GM12875 (cell line): ENCODE results near the gene SLC27A1.
"Not testable (repeated sequence)": the region's sequence is repeated elsewhere in the genome, so short reads cannot be mapped to it uniquely, and the experiment has no call there.

Experiments
- H3K4me3 ChIP-seq: one replicate; pipeline ENCODE4 v1.5.1; 2011; ENCODE audit warnings: low read depth, low read length, control low read depth
- TF ChIP-seq, protein P1 (sequence below): IDR thresholded peaks from 2 replicates; pipeline ENCODE4 v1.5.1; 2011; ENCODE audit warnings: low read depth, mild to moderate bottlenecking, control low read depth, inconsistent platforms, low read length, moderate library complexity, borderline replicate concordance; ENCODE audit not compliant: insufficient read depth

SLC27A1 gene

DNA sequence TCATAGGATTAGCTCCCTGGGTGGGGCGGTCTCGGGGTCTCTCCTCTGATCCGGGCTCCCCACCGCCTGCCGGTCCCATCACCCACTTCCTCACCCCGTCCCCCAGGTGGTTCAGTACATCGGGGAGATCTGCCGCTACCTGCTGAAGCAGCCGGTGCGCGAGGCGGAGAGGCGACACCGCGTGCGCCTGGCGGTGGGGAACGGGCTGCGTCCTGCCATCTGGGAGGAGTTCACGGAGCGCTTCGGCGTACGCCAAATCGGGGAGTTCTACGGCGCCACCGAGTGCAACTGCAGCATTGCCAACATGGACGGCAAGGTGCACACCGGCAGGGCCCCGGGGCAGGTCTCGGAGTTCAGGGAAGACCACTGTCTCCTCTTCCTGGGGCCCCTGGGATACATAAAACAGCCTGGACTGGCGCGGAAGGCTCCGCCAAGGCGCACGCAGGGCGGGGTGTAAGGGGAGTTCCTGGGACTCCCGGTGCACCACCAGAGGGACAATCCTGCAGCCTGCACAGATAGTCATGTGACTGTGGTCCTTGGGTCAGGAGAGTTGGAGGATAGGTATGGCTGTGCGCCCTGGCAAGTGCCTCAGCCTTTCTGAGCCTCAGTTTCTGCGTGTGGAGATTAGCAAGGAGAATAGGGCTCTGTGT is 26.9 kb downstream of the SLC27A1 start:
- TF ChIP-seq, protein P1, sequence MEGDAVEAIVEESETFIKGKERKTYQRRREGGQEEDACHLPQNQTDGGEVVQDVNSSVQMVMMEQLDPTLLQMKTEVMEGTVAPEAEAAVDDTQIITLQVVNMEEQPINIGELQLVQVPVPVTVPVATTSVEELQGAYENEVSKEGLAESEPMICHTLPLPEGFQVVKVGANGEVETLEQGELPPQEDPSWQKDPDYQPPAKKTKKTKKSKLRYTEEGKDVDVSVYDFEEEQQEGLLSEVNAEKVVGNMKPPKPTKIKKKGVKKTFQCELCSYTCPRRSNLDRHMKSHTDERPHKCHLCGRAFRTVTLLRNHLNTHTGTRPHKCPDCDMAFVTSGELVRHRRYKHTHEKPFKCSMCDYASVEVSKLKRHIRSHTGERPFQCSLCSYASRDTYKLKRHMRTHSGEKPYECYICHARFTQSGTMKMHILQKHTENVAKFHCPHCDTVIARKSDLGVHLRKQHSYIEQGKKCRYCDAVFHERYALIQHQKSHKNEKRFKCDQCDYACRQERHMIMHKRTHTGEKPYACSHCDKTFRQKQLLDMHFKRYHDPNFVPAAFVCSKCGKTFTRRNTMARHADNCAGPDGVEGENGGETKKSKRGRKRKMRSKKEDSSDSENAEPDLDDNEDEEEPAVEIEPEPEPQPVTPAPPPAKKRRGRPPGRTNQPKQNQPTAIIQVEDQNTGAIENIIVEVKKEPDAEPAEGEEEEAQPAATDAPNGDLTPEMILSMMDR, result no peak
- H3K4me3 ChIP-seq, result no peak overlapping the region

DNA sequence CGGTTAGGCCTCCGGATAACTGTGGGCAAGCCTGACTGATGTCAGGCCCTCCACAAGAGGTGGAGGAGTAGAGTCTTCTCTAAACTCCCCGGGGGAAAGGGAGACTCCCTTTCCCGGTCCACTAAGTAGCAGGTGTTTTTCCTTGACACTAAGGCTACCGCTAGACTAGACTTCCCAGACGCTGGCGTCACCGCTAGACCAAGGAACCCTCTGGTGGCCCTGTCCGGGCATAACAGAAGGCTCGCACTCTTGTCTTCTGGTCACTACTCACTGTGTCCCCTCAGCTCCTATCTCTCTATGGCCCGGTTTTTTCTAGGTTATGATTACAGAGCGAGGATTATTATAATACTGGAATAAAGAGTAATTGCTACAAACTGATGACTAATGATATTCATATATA is 28.7 kb downstream of the SLC27A1 start:
- not testable (repeated sequence) for H3K4me3 ChIP-seq

DNA sequence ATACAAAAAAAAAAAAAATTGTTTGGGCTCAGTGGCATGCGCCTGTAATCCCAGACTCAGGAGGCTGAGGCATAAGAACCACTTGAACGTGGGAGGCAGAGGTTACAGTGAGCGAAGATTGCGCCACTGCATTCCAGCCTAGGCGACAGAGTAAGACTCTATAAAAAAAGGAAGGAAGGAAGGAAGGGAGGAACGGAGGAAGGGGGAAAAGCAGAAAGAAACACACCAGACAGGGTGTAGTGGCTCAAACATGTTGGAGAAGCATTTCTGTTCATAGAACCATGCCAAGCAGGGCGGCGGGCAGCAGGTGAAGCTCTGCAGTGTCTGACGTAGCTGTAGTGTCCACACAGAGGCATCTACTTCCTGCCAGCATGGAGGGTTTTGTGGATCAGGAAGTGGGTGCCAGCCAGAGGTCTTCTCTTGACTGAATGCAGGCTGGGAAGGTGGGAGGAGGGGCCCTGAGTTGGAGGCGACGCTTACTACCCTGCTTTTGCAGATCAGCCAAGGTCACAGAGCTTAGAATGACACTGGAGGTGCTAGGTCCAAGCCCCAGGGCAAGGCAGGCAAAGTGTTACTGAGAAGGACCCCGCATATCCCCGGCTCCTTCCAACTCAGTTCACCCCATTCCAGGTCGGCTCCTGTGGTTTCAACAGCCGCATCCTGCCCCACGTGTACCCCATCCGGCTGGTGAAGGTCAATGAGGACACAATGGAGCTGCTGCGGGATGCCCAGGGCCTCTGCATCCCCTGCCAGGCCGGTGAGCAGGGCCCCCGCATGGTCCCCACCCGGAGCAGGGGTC is 29.5 kb downstream of the SLC27A1 start:
- TF ChIP-seq, protein P1, result no peak
- H3K4me3 ChIP-seq, result no peak overlapping the region

DNA sequence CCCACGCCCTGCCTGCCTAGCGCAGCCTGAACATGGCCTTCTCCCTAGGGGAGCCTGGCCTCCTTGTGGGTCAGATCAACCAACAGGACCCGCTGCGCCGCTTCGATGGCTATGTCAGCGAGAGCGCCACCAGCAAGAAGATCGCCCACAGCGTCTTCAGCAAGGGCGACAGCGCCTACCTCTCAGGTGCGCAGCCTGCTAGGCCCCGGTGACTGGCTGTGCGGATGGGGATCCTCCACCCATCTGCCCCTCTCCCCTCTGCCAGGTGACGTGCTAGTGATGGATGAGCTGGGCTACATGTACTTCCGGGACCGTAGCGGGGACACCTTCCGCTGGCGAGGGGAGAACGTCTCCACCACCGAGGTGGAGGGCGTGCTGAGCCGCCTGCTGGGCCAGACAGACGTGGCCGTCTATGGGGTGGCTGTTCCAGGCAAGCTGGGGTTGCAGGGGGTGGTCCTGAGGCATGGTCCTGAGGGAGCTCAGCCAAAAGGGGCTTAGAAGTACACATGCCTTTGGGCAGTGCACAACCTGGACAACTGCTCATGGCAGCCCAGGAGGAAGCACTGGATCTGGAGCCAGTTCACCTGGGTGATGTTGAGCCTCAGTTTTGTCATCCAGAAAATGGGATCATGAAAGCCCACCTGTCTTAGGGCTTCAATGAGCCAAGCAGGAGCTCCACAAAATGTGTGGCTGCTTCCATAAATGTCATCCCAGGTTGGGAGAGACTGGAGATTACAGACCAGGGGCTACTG is 30.3 kb downstream of the SLC27A1 start:
- TF ChIP-seq, protein P1, result no peak
- no peak overlapping the region for H3K4me3 ChIP-seq

DNA sequence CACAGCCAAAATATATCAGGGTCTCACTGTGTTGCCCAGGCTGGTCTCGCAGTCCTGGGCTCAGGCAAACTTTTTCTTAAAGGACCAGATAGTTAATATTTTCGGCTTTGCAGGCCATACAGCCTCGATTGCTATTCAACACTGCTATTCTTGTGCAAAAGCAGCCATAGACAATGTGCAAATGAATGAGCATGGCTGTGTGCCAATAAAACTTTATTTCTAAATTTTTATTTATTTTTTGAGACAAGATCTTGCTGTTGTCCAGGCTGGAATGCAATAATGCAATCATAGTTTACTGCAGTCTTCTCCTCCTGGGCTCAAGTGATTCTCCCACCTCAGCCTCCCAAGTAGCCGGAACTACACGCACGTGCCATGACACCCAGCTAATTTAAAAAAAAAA is 32.9 kb downstream of the SLC27A1 start:
- H3K4me3 ChIP-seq, result no peak overlapping the region
- TF ChIP-seq, protein P1, result no peak

DNA sequence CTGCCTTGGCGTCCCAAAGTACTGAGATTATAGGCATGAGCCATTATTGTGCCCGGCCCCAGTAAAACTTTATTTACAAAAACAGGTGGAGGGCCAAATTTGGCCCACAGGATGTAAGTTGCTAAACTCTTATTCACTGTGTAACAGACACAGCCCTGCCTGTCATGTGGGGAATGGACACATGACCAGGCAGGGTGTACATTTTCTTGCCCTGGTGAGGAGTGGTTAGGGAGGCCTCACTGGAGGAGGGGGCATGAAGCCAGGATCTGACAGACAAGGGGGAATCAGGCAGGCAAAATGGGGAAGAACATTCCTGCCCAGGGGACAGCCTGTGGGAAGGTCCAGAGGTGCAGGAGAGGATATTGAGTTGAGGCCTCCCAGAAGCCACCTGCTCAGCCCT is 33.7 kb downstream of the SLC27A1 start:
- TF ChIP-seq, protein P1, result no peak
- no peak overlapping the region for H3K4me3 ChIP-seq

DNA sequence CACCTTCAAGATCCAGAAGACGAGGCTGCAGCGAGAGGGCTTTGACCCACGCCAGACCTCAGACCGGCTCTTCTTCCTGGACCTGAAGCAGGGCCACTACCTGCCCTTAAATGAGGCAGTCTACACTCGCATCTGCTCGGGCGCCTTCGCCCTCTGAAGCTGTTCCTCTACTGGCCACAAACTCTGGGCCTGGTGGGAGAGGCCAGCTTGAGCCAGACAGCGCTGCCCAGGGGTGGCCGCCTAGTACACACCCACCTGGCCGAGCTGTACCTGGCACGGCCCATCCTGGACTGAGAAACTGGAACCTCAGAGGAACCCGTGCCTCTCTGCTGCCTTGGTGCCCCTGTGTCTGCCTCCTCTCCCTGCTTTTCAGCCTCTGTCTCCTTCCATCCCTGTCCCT is 34.1 kb downstream of the SLC27A1 start:
- H3K4me3 ChIP-seq, result no peak overlapping the region
- TF ChIP-seq, protein P1, result no peak
